ENCODE measurements around the gene NLRP5. TPM values are rescaled to one million over a fixed set of nuclear protein-coding genes. Genes with fewer than 3 reads are reported as not detected.

Gene NLRP5
- total RNA-seq, 1 donor from 2014 or later: not detected

- no peaks in the 10 kb centered on the region for H3K36me3 ChIP-seq
- Mint-ChIP-seq H3K4me3 (no peak overlapping the region), H3K27ac (no peak overlapping the region), H3K27me3 (ENCODE audit: insufficient read depth, low read depth) (no peaks in the 10 kb centered on the region), H3K4me1 (no peaks in the 10 kb centered on the region), H3K36me3 (no peaks in the 10 kb centered on the region), H3K9me3 (peaks cover 34% of the 10 kb centered on the region)
- TF ChIP-seq EZH2 (IDR thresholded peaks at IDR 0.05): no peak
- TF ChIP-seq CTCF (IDR thresholded peaks at IDR 0.05): no peak
- TF ChIP-seq EZH2phosphoT487 (IDR thresholded peaks at IDR 0.05): no peak
- DNase-seq (ENCODE audit: low spot score): no peak
- H3K4me3 ChIP-seq: no peak overlapping the region
- no peaks in the 10 kb centered on the region for H3K27me3 ChIP-seq
- H3K9ac ChIP-seq: no peak overlapping the region
- no peaks in the 10 kb centered on the region for H3F3A ChIP-seq (ENCODE audit: low read depth)
- peaks cover 4% of the 10 kb centered on the region for H3K9me3 ChIP-seq (ENCODE audit: low read depth)
- H3K79me2 ChIP-seq (ENCODE audit: low read depth): no peaks in the 10 kb centered on the region
- H3K4me1 ChIP-seq: no peaks in the 10 kb centered on the region
- H3K4me2 ChIP-seq: no peak overlapping the region
- no peak overlapping the region for H3K27ac ChIP-seq
- H2AFZ ChIP-seq (replicated peaks): no peak overlapping the region
- no peaks in the 10 kb centered on the region for H4K20me1 ChIP-seq (ENCODE audit: low read depth)
These were observed 30.1 kb upstream of the NLRP5 start for GRCh38 chr19:55956431-55956830.

- Histone ChIP-seq H3K4me3 (no peak overlapping the region), H3K27ac (no peak overlapping the region), H3K79me2 (ENCODE audit: low read depth) (no peaks in the 10 kb centered on the region), H3K9ac (no peak overlapping the region), H3K27me3 (no peaks in the 10 kb centered on the region), H3K9me3 (ENCODE audit: low read depth) (peaks cover 4% of the 10 kb centered on the region), H3K4me1 (no peaks in the 10 kb centered on the region), H3K4me2 (no peak overlapping the region), H3F3A (ENCODE audit: low read depth) (no peaks in the 10 kb centered on the region), H4K20me1 (ENCODE audit: low read depth) (no peaks in the 10 kb centered on the region), H3K36me3 (no peaks in the 10 kb centered on the region), H2AFZ (replicated peaks) (no peak overlapping the region)
- Mint-ChIP-seq H3K4me3 (no peak overlapping the region), H3K27me3 (ENCODE audit: insufficient read depth, low read depth) (no peaks in the 10 kb centered on the region), H3K36me3 (no peaks in the 10 kb centered on the region), H3K27ac (no peak overlapping the region), H3K4me1 (no peaks in the 10 kb centered on the region), H3K9me3 (peaks cover 34% of the 10 kb centered on the region)
- TF ChIP-seq CTCF (IDR thresholded peaks at IDR 0.05): no peak
- no peak for TF ChIP-seq EZH2phosphoT487 (IDR thresholded peaks at IDR 0.05)
- TF ChIP-seq EZH2 (IDR thresholded peaks at IDR 0.05): no peak
- DNase-seq (ENCODE audit: low spot score): no peak
These were observed 28.2 kb upstream of the NLRP5 start for GRCh38 chr19:55958356-55958755.

- no peaks in the 10 kb centered on the region for H3K4me1 ChIP-seq
- H3K79me2 ChIP-seq (ENCODE audit: low read depth): no peaks in the 10 kb centered on the region
- no peaks in the 10 kb centered on the region for H3K36me3 ChIP-seq
- no peak overlapping the region for H3K4me3 ChIP-seq
- no peak for DNase-seq (ENCODE audit: low spot score)
- Mint-ChIP-seq H3K36me3 (no peaks in the 10 kb centered on the region), H3K27me3 (ENCODE audit: insufficient read depth, low read depth) (no peaks in the 10 kb centered on the region), H3K9me3 (peaks cover 36% of the 10 kb centered on the region), H3K27ac (no peak overlapping the region), H3K4me1 (no peaks in the 10 kb centered on the region), H3K4me3 (no peak overlapping the region)
- H3K4me2 ChIP-seq: no peak overlapping the region
- no peaks in the 10 kb centered on the region for H3F3A ChIP-seq (ENCODE audit: low read depth)
- H3K9me3 ChIP-seq (ENCODE audit: low read depth): peaks cover 8% of the 10 kb centered on the region
- TF ChIP-seq EZH2 (IDR thresholded peaks at IDR 0.05) (no peak), CTCF (IDR thresholded peaks at IDR 0.05) (no peak), EZH2phosphoT487 (IDR thresholded peaks at IDR 0.05) (no peak)
- no peak overlapping the region for H3K9ac ChIP-seq
- H2AFZ ChIP-seq (replicated peaks): no peak overlapping the region
- H3K27me3 ChIP-seq: no peaks in the 10 kb centered on the region
- H4K20me1 ChIP-seq (ENCODE audit: low read depth): no peaks in the 10 kb centered on the region
- H3K27ac ChIP-seq: no peak overlapping the region
These were observed 26.4 kb upstream of the NLRP5 start for GRCh38 chr19:55959996-55960675.
